Measurements from ENCODE around the gene ABL1.
"Not testable (repeated sequence)": the region's sequence is repeated elsewhere in the genome, so short reads cannot be mapped to it uniquely, and the experiment has no call there.

ABL1 gene

GRCh38 chr9:130789747-130790672 is 45.0 kb upstream of the ABL1 start:
- no peaks in the 10 kb centered on the region for H3K9me2 ChIP-seq (replicated peaks; ENCODE audit: insufficient read depth, low read length)
- H4K20me1 ChIP-seq (ENCODE audit: low read depth, low read length), result 0 out of 2 replicates have a peak, but pooled peaks cover 2% of the 10 kb centered on the region
- H3K4me3 ChIP-seq (ENCODE audit: insufficient read depth, low read length, poor library complexity, severe bottlenecking), result no peak overlapping the region
- no peak overlapping the region for H3K4me2 ChIP-seq (ENCODE audit: low read depth, low read length, poor library complexity, severe bottlenecking)
- no peaks in the 10 kb centered on the region for H3K27me3 ChIP-seq (ENCODE audit: low read length)
- no peaks in the 10 kb centered on the region for H3K36me3 ChIP-seq (ENCODE audit: low read length)
- no peak overlapping the region for H2AFZ ChIP-seq (ENCODE audit: low read depth, low read length, severe bottlenecking)
- no peaks in the 10 kb centered on the region; the same call in 1 of the 2 replicates for H3K79me2 ChIP-seq (ENCODE audit: insufficient read depth, low read length)
- no peaks in the 10 kb centered on the region for H3K9me3 ChIP-seq (ENCODE audit: insufficient read depth, low read length)
- TF ChIP-seq EZH2phosphoT487 (conservative IDR thresholded peaks at IDR 0.05; ENCODE audit: low read length) (no peak), CTCF (IDR thresholded peaks at IDR 0.05; ENCODE audit: insufficient read depth, low read length, poor library complexity, severe bottlenecking) (no peak)
- H3K27ac ChIP-seq (ENCODE audit: low read depth, low read length), result no peak overlapping the region
- H3K9ac ChIP-seq (ENCODE audit: low read length), result no peak overlapping the region
- no peaks in the 10 kb centered on the region for H3F3A ChIP-seq (ENCODE audit: insufficient read depth)

GRCh38 chr9:130791303-130791894 is 43.7 kb upstream of the ABL1 start:
- Histone ChIP-seq H3K4me2 (ENCODE audit: low read depth, low read length, poor library complexity, severe bottlenecking) (no peak overlapping the region), H3K9ac (ENCODE audit: low read length) (no peak overlapping the region), H4K20me1 (ENCODE audit: low read depth, low read length) (0 out of 2 replicates have a peak, but pooled peaks cover 7% of the 10 kb centered on the region), H3K79me2 (ENCODE audit: insufficient read depth, low read length) (no peaks in the 10 kb centered on the region; the same call in 1 of the 2 replicates), H3K9me2 (replicated peaks; ENCODE audit: insufficient read depth, low read length) (no peaks in the 10 kb centered on the region), H3K27ac (ENCODE audit: low read depth, low read length) (no peak overlapping the region), H3K27me3 (ENCODE audit: low read length) (no peaks in the 10 kb centered on the region), H2AFZ (ENCODE audit: low read depth, low read length, severe bottlenecking) (no peak overlapping the region), H3K36me3 (ENCODE audit: low read length) (no peaks in the 10 kb centered on the region), H3F3A (ENCODE audit: insufficient read depth) (no peaks in the 10 kb centered on the region), H3K9me3 (ENCODE audit: insufficient read depth, low read length) (no peaks in the 10 kb centered on the region), H3K4me3 (ENCODE audit: insufficient read depth, low read length, poor library complexity, severe bottlenecking) (no peak overlapping the region)
- no peak for TF ChIP-seq EZH2phosphoT487 (conservative IDR thresholded peaks at IDR 0.05; ENCODE audit: low read length)

- 0 out of 2 replicates have a peak, but pooled peaks cover 7% of the 10 kb centered on the region for H4K20me1 ChIP-seq (ENCODE audit: low read depth, low read length)
- TF ChIP-seq EZH2phosphoT487 (conservative IDR thresholded peaks at IDR 0.05; ENCODE audit: low read length) (no peak), CTCF (IDR thresholded peaks at IDR 0.05; ENCODE audit: insufficient read depth, low read length, poor library complexity, severe bottlenecking) (no peak)
- H3K4me2 ChIP-seq (ENCODE audit: low read depth, low read length, poor library complexity, severe bottlenecking), result no peak overlapping the region
- H3K36me3 ChIP-seq (ENCODE audit: low read length), result no peaks in the 10 kb centered on the region
- no peak overlapping the region for H3K4me3 ChIP-seq (ENCODE audit: insufficient read depth, low read length, poor library complexity, severe bottlenecking)
- no peak overlapping the region for H3K9ac ChIP-seq (ENCODE audit: low read length)
- no peaks in the 10 kb centered on the region for H3K79me2 ChIP-seq (ENCODE audit: insufficient read depth, low read length)
- H2AFZ ChIP-seq (ENCODE audit: low read depth, low read length, severe bottlenecking), result no peak overlapping the region
- H3K27ac ChIP-seq (ENCODE audit: low read depth, low read length), result no peak overlapping the region
- no peaks in the 10 kb centered on the region for H3K27me3 ChIP-seq (ENCODE audit: low read length)
- no peaks in the 10 kb centered on the region for H3F3A ChIP-seq (ENCODE audit: insufficient read depth)
- no peaks in the 10 kb centered on the region for H3K9me3 ChIP-seq (ENCODE audit: insufficient read depth, low read length)
- no peaks in the 10 kb centered on the region for H3K9me2 ChIP-seq (replicated peaks; ENCODE audit: insufficient read depth, low read length)
Measured at GRCh38 chr9:130793589-130793988, 41.5 kb upstream of the ABL1 start.

- H4K20me1 ChIP-seq (ENCODE audit: low read depth, low read length); H3K79me2 ChIP-seq (ENCODE audit: insufficient read depth, low read length); H3K9me2 ChIP-seq (replicated peaks; ENCODE audit: insufficient read depth, low read length); H3K4me2 ChIP-seq (ENCODE audit: low read depth, low read length, poor library complexity, severe bottlenecking); H3F3A ChIP-seq (ENCODE audit: insufficient read depth); H3K27me3 ChIP-seq (ENCODE audit: low read length); H3K27ac ChIP-seq (ENCODE audit: low read depth, low read length); H3K9ac ChIP-seq (ENCODE audit: low read length); H3K36me3 ChIP-seq (ENCODE audit: low read length); H3K4me3 ChIP-seq (ENCODE audit: insufficient read depth, low read length, poor library complexity, severe bottlenecking); H2AFZ ChIP-seq (ENCODE audit: low read depth, low read length, severe bottlenecking); H3K9me3 ChIP-seq (ENCODE audit: insufficient read depth, low read length): not testable (repeated sequence)
Measured at GRCh38 chr9:130794021-130794420, 41.0 kb upstream of the ABL1 start.

- not testable (repeated sequence) for H3K9me3 ChIP-seq (ENCODE audit: insufficient read depth, low read length); H3F3A ChIP-seq (ENCODE audit: insufficient read depth); H3K27ac ChIP-seq (ENCODE audit: low read depth, low read length); H4K20me1 ChIP-seq (ENCODE audit: low read depth, low read length); H3K9me2 ChIP-seq (replicated peaks; ENCODE audit: insufficient read depth, low read length); H3K27me3 ChIP-seq (ENCODE audit: low read length); H3K36me3 ChIP-seq (ENCODE audit: low read length); H3K4me2 ChIP-seq (ENCODE audit: low read depth, low read length, poor library complexity, severe bottlenecking); H3K4me3 ChIP-seq (ENCODE audit: insufficient read depth, low read length, poor library complexity, severe bottlenecking); H3K9ac ChIP-seq (ENCODE audit: low read length); H3K79me2 ChIP-seq (ENCODE audit: insufficient read depth, low read length); H2AFZ ChIP-seq (ENCODE audit: low read depth, low read length, severe bottlenecking)
Measured at GRCh38 chr9:130794423-130794822, 40.6 kb upstream of the ABL1 start.

All from SU-DHL-6 (cell line).